ENCODE measurements around the gene GRK5.

The GRK5 gene

DNA sequence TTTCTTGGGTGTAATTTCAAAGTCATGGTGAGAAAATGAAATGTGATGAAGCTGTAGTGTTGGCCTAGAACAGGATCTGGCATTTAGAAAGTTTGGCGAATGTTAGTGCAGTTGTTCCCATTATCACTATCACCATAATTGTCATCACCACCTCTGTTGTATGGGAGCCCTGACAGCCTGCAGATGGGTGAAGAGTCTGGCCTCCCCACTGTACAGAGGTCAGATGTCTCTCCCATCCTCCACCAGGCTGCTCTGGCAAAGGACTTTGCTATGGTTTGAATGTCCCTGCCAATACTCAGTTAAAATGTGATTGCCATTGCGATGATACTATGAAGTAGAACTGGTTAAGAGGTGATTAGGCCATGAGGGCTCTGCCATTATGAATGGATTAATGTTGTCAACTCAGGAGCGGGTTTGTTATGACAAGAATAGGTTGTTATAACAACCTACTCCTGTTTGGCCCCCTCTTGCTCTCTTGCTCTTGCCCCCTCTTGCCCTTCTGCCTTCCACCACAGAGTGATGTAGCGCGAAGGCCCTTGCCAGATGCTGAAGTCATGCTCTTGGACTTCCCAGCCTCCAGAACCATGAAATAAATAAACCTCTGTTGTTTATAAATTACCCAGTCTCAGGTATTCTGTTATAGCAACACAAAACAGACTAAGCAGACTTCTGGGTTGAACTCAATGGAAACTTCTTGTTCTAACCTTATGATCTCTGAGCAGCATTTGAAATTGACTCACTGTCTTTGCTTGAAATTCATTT is 90.0 kb downstream of the GRK5 start:
- no peak for DNase-seq (ENCODE audit: low read depth in 2 of 2)

GRCh38 chr10:119298810-119299209 is 91.4 kb downstream of the GRK5 start:
- DNase-seq (ENCODE audit: low read depth in 2 of 2) = no peak

- DNase-seq (ENCODE audit: low read depth in 2 of 2) = no peak
Measured at GRCh38 chr10:119299531-119299930, 92.2 kb downstream of the GRK5 start.

- DNase-seq (ENCODE audit: low read depth in 2 of 2) = peak; percentile 33 to 55
Measured at GRCh38 chr10:119301397-119301796, 94.0 kb downstream of the GRK5 start.

DNA sequence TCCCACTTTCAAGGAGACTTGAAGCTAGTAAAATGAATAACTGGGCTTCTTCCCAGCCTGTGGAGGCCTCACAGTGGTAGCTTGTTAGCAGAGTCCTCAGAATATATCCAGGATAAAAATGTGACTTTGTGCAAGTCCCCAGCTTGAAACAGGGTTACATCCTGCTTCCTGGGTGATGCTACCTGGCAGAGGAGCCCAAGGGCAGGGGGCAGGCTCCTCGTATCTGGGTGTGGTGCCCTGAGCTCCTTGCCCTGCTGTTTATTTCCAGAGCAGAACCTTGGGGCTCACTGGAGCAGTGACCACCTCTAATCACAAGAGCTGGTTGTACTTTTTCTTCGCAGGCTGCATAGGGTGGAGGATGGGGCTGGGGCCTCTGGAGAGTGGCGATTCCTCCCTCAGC is 94.8 kb downstream of the GRK5 start:
- no peak for DNase-seq (ENCODE audit: low read depth in 2 of 2)

GRCh38 chr10:119302591-119303253 is 95.4 kb downstream of the GRK5 start:
- no peak for DNase-seq (ENCODE audit: low read depth in 2 of 2)

- no peak for DNase-seq (ENCODE audit: low read depth in 2 of 2)
Measured at GRCh38 chr10:119303886-119304285, 96.5 kb downstream of the GRK5 start.

GRCh38 chr10:119304541-119304940 is 97.2 kb downstream of the GRK5 start:
- no peak for DNase-seq (ENCODE audit: low read depth in 2 of 2)

- DNase-seq (ENCODE audit: low read depth in 2 of 2) = peak; percentile 58 to 83
Measured at GRCh38 chr10:119305860-119306513, 98.6 kb downstream of the GRK5 start.

- DNase-seq (ENCODE audit: low read depth in 2 of 2) = peak; percentile 41 to 55
Measured at GRCh38 chr10:119306514-119306951, 99.2 kb downstream of the GRK5 start.

DNA sequence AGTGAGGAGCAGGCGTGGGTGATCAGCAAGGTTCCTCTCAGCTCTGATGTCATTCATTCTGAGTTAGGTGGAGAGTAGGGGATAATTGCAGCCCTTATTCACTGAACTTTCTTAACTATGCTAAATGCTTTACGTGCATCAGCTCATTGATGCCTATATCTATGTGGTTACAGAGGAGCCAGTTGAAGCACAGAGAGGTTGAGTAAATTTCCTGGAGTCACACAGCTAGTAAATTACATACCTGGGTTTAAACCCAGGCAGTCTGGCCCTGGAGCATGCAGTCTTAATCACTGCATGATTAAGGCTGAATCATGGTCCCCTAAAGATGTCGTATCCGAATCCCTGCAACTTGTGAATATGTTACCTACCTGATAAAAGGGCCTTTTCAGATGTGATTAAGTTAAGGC is 99.6 kb downstream of the GRK5 start:
- DNase-seq (ENCODE audit: low read depth in 2 of 2) = no peak

- DNase-seq (ENCODE audit: low read depth in 2 of 2) = no peak
Measured at GRCh38 chr10:119308089-119308488, 100.7 kb downstream of the GRK5 start.

DNA sequence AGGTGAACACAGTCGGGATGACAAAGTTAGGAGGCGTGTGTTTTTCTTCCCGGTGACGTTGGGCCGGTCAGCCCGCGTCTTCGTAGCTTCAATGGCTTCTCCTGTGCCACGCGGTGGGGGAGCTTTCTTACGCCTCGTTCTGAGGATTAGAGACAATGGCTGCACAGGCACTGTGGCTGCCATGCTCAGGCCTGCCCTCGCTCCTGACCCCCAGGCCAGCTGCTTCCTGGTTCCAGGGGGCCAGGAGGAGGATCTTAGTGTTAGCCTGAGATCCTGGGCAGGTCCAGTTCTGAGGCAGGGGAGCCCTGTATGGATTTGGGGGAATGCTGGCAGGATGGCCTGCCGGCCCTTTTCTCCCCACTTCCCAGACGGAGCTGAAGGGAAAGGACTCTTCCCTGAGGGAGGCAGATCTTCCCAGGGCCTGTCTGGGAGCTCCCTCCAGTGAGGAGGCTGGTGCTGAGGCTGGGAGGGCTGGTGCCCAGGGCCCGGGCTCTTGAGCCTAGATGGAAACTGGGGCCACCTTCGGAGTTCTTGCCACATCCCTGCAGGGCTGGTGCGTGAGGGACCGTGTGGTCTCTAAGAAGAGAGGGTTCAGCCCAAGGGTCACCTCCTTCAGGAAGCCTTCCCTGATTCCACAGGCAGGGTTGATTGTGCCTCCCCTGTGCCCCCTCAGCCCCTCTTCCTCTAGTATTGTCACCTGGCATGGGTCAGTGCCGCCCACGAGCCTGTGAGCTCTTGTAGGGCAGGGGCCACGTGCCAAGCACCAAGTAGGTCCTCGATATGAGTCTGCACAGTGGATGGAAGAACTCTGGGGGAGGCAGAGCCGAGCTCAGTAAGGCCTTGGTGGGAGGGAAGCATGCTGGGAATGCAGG is 101.4 kb downstream of the GRK5 start:
- no peak for DNase-seq (ENCODE audit: low read depth in 2 of 2)

- no peak for DNase-seq (ENCODE audit: low read depth in 2 of 2)
Measured at GRCh38 chr10:119309423-119309770, 102.0 kb downstream of the GRK5 start.

- DNase-seq (ENCODE audit: low read depth in 2 of 2) = no peak
Measured at GRCh38 chr10:119310806-119311205, 103.4 kb downstream of the GRK5 start.

GRCh38 chr10:119312241-119312640 is 104.9 kb downstream of the GRK5 start:
- no peak for DNase-seq (ENCODE audit: low read depth in 2 of 2)

- no peak for DNase-seq (ENCODE audit: low read depth in 2 of 2)
Measured at GRCh38 chr10:119313024-119313423, 105.7 kb downstream of the GRK5 start.

- no peak for DNase-seq (ENCODE audit: low read depth in 2 of 2)
Measured at GRCh38 chr10:119313644-119314043, 106.3 kb downstream of the GRK5 start.

- DNase-seq (ENCODE audit: low read depth in 2 of 2) = no peak
Measured at GRCh38 chr10:119314061-119314460, 106.7 kb downstream of the GRK5 start.

- DNase-seq (ENCODE audit: low read depth in 2 of 2) = no peak
Measured at GRCh38 chr10:119314486-119314885, 107.1 kb downstream of the GRK5 start.

GRCh38 chr10:119315128-119316001 is 108.0 kb downstream of the GRK5 start:
- DNase-seq (ENCODE audit: low read depth in 2 of 2) = peak; percentile 47 to 63
